ENCODE measurements around the gene PICK1. TPM values are rescaled to one million over a fixed set of nuclear protein-coding genes. Genes with fewer than 3 reads are reported as not detected.

The PICK1 gene
- total RNA-seq, 4 donors from 2014 or later = 35.9 to 67.6 (median 51.4) TPM

DNA sequence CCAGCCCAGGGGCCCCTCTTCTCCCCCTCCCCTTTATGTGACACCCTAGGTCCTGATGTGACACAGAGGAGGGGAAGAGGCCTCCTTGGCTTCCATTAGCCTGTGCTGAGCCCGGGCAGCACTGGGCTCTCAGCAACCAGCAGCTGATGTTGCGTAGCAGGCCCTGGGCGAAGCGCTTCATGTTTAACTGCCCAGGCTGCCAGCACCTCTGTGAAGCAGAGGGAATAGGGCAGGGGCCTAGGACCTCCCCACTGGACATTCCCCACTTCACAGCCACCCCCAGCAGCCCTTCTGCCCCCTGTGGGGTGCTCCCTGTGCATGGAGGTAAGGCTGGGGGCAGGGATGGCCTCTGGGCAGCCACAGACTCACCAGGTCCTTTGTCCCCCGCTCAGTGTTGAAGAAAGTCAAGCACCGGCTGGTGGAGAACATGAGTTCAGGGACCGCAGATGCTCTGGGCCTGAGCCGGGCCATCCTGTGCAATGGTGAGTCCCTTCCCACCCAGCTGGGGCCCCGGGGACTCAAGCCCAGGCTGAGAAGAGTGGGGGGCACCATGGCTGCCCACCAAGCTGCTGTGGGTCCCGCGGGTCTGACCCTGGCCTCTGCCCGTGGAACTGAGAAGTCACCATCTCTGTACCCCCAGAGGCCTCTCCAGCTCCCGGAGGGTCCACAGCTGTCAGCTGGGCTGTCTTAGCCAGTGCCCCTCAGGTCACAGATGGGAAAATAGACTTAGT, 11.6 kb downstream of the PICK1 start:
- DNase-seq (ENCODE audit: low spot score in 2 of 2) = no peak
- WGBS, 2 donors = 83 to 91% methylated on average over 9 to 12 of the region's 13 CpGs
- intact Hi-C loops (cut with DNase I; ENCODE audit: low total_unique reads) = loop anchor here (10.0 kb wide), 1 partner anchor 506 kb away; the partner anchor contains the start of gene DMC1
- TF ChIP-seq, protein P1, sequence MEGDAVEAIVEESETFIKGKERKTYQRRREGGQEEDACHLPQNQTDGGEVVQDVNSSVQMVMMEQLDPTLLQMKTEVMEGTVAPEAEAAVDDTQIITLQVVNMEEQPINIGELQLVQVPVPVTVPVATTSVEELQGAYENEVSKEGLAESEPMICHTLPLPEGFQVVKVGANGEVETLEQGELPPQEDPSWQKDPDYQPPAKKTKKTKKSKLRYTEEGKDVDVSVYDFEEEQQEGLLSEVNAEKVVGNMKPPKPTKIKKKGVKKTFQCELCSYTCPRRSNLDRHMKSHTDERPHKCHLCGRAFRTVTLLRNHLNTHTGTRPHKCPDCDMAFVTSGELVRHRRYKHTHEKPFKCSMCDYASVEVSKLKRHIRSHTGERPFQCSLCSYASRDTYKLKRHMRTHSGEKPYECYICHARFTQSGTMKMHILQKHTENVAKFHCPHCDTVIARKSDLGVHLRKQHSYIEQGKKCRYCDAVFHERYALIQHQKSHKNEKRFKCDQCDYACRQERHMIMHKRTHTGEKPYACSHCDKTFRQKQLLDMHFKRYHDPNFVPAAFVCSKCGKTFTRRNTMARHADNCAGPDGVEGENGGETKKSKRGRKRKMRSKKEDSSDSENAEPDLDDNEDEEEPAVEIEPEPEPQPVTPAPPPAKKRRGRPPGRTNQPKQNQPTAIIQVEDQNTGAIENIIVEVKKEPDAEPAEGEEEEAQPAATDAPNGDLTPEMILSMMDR (IDR thresholded peaks at IDR 0.05) = no peak
- no peak for TF ChIP-seq POLR2A (IDR thresholded peaks at IDR 0.05)
- H3K4me3 ChIP-seq (ENCODE audit: low read depth, poor library complexity, severe bottlenecking) = no peak overlapping the region

- no peak for TF ChIP-seq POLR2A (IDR thresholded peaks at IDR 0.05)
- TF ChIP-seq, protein P1 (IDR thresholded peaks at IDR 0.05) = no peak
- no peak for DNase-seq (ENCODE audit: low spot score in 2 of 2)
- H3K4me3 ChIP-seq (ENCODE audit: low read depth, poor library complexity, severe bottlenecking) = no peak overlapping the region
- 66 to 69% methylated on average over 21 of the region's 21 CpGs for WGBS, 2 donors
- intact Hi-C loops (cut with DNase I; ENCODE audit: low total_unique reads) = loop anchor here (10.0 kb wide), 1 partner anchor 505 kb away; the partner anchor contains the start of gene DMC1
Observed at GRCh38 chr22:38069372-38070249, 12.4 kb downstream of the PICK1 start.

DNA sequence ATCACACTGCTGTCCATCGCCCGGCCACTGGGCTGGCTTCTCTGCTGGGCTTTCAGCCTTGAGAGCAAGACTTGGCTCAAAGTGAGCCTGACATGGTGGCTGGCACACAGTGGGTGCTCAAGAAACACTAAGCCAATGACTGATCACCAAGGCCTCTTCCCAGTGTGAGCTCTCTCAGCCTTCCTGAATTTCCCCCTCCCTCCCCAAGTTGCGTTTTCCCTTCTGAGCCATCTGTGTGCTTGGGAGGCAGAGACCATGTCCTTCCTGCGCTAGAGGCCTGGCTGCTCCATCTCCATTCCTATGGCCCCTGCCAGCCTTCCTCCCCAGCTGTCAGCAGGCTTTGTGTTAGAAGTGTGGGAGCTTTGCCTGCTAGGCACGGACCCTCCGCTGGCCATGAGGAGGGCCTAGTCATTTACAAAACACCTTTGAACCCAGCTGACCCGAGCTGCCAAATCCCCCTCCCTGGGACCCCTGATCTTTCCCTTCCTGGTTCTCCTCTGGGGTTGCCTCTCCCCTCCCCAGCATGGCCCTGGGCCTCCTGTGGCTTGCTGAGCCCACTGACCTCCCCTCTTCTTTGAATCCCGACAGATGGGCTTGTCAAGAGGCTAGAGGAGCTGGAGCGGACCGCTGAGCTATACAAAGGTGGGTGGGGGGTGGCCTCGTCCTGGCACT, 13.2 kb downstream of the PICK1 start:
- no peak for DNase-seq (ENCODE audit: low spot score in 2 of 2)
- TF ChIP-seq POLR2A (IDR thresholded peaks at IDR 0.05) = no peak
- TF ChIP-seq, protein P1 (IDR thresholded peaks at IDR 0.05) = no peak
- no peak overlapping the region for H3K4me3 ChIP-seq (ENCODE audit: low read depth, poor library complexity, severe bottlenecking)
- WGBS, 2 donors = 90 to 92% methylated on average over 11 of the region's 11 CpGs
- intact Hi-C loops (cut with DNase I; ENCODE audit: low total_unique reads) = no loop called here

- intact Hi-C loops (cut with DNase I; ENCODE audit: low total_unique reads) = no loop called here
- no peak overlapping the region for H3K4me3 ChIP-seq (ENCODE audit: low read depth, poor library complexity, severe bottlenecking)
- no peak for TF ChIP-seq POLR2A (IDR thresholded peaks at IDR 0.05)
- TF ChIP-seq, protein P1 (IDR thresholded peaks at IDR 0.05) = no peak
- no peak for DNase-seq (ENCODE audit: low spot score in 2 of 2)
- 87 to 90% methylated on average over 12 to 18 of the region's 22 CpGs for WGBS, 2 donors
Observed at GRCh38 chr22:38071421-38072321, 14.5 kb downstream of the PICK1 start.
